GM13976 (cell line): ENCODE results near the gene NDUFV2.
"Not testable (repeated sequence)": the region's sequence is repeated elsewhere in the genome, so short reads cannot be mapped to it uniquely, and the experiment has no call there.

Experiments used
- DNase-seq: peaks from one replicate; pipeline ENCODE4 v3.0.0; 2012; ENCODE audit warnings: low spot score
- in situ Hi-C: fragments of 300-500 bp; cut with MboI; formaldehyde crosslinking; loops from one replicate; pipeline ENCODE4 v1.12.0; 2022; ENCODE audit warnings: low sequenced_read_pairs, mixed read lengths, inconsistent platforms; ENCODE audit not compliant: unreplicated experiment
- TF ChIP-seq, protein P1 (sequence below): IDR thresholded peaks from 2 replicates; pipeline ENCODE4 v1.5.1; 2012; ENCODE audit warnings: borderline replicate concordance, mild to moderate bottlenecking; ENCODE audit not compliant: insufficient read depth; ENCODE audit errors: extremely low read depth, missing control alignments, control extremely low read depth

The NDUFV2 gene

DNA sequence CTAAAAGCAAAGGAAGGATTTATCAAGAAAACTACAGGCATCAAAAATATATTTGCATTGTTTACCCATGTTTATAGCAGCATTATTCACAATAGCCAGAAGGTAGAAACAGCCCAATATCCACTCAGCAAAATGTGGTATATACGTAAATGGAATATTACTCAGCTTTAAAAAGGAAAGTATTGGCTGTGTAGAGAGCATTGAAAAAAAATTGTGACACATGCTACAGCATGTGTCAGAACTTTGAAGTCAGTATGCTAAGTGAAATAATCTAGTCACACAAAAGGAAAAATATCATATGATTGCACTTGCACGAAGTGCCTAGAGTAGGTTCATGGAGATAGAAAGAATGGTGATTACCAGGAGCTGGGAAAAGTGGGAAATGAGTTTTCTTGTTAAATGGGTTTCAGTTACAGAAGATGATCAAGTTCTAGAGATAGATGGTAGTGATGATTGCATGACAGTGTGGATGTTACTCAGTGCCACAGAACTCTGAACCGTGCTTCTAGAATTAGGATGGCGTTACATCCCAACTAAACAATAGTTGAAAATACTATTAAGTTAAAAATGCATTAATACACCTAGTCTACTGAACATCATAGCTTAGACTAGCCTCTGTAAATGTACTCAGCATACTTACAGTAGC is 54.2 kb downstream of the NDUFV2 start:
- no peak for DNase-seq
- in situ Hi-C loops, result no loop called here
- TF ChIP-seq, protein P1, sequence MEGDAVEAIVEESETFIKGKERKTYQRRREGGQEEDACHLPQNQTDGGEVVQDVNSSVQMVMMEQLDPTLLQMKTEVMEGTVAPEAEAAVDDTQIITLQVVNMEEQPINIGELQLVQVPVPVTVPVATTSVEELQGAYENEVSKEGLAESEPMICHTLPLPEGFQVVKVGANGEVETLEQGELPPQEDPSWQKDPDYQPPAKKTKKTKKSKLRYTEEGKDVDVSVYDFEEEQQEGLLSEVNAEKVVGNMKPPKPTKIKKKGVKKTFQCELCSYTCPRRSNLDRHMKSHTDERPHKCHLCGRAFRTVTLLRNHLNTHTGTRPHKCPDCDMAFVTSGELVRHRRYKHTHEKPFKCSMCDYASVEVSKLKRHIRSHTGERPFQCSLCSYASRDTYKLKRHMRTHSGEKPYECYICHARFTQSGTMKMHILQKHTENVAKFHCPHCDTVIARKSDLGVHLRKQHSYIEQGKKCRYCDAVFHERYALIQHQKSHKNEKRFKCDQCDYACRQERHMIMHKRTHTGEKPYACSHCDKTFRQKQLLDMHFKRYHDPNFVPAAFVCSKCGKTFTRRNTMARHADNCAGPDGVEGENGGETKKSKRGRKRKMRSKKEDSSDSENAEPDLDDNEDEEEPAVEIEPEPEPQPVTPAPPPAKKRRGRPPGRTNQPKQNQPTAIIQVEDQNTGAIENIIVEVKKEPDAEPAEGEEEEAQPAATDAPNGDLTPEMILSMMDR, result no peak

DNA sequence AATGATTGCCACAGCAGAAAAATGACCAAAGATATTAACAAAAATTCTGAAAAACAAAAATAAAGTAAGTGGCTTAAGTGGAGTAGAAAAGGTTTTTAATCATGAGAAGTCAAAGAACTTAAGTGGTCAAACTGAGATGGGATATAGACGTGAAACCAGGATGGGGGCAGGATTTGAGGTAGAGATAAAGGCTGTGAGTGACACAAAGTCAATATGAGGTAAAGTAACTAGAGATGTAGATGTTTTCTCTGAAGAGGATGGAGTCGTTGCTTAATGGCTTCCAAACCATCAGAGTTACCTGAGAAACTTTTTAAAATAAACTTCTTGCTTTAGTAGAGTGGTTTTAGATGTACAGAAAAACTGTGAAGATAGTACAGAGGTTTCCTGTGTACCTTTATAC is 55.3 kb downstream of the NDUFV2 start:
- no peak for DNase-seq
- in situ Hi-C loops, result no loop called here
- TF ChIP-seq, protein P1, result no peak

DNA sequence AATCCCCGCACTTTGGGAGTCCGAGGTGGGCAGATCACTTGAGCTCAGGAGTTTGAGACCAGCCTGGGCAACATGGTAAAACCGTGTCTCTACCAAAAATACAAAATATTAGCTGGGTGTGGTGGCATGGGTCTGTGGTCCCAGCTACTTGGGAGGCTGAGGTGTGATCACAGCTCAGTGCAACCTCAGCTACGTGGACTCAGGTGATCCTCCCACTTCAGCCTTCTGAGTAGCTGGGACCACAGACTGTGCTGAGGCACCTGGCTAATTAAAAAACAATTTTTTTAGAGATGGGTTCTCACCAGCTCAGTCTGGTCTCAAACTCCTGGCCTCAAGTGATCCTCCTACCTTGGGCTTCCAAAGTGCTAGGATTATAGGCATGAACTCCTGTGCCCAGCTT is 57.5 kb downstream of the NDUFV2 start:
- DNase-seq, result no peak
- in situ Hi-C loops, result no loop called here
- TF ChIP-seq, protein P1, result no peak

DNA sequence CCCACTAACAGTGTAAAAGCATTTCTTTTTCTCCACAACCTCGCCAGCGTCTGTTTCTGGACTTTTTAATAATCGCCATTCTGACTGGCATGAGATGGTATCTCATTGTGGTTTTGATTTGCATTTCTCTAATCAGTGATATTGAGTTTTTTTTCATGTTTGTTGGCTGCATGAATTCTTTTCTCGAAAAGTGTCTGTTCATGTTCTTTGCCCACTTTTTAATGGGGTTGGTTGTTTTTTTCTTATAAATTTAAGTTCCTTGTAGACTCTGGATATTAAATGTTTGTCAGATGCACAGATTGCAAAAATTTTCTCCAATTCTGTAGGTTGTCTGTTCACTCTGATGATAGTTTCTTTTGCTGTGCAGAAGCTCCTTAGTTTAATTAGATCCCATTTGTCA is 60.2 kb downstream of the NDUFV2 start:
- DNase-seq, in situ Hi-C loops: not testable (repeated sequence)

DNA sequence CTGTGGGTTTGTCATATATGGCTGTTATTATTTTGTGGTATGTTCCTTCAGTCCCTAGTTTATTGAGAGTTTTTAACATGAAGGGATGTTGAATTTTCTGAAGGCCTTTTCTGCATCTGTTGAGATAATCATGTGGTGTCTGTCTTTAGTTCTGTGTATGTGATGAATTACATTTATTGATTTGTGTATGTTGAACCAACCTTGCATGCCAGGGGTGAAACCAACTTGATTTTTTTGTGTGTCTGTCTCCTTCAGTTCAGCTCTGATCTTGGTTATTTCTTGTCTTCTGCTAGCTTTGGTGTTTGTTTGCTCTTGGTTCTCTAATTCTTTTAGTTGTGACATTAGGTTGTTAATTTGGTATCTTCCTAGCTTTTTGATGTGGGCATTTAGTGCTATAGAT is 61.6 kb downstream of the NDUFV2 start:
- in situ Hi-C loops, DNase-seq: not testable (repeated sequence)

DNA sequence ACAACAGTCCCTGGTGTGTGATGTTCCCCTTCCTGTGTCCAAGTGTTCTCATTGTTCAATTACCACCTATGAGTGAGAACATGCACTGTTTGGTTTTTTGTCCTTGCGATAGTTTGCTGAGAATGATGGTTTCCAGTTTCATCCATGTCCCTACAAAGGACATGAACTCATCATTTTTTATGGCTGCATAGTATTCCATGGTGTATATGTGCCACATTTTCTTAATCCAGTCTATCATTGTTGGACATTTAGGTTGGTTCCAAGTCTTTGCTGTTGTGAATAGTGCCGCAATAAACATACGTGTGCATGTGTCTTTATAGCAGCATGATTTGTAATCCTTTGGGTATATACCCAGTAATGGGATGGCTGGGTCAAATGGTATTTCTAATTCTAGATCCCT is 63.4 kb downstream of the NDUFV2 start:
- in situ Hi-C loops, DNase-seq: not testable (repeated sequence)

DNA sequence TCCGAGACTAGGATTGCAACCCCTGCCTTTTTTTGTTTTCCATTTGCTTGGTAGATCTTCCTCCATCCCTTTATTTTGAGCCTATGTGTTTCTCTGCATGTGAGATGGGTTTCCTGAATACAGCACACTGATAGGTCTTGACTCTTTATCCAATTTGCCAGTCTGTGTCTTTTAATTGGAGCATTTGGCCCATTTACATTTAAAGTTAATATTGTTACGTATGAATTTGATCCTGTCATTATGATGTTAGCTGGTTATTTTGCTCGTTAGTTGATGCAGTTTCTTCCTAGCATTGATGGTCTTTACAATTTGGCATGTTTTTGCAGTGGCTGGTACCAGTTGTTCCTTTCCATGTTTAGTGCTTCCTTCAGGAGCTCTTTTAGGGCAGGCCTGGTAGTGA is 67.0 kb downstream of the NDUFV2 start:
- DNase-seq, in situ Hi-C loops: not testable (repeated sequence)

DNA sequence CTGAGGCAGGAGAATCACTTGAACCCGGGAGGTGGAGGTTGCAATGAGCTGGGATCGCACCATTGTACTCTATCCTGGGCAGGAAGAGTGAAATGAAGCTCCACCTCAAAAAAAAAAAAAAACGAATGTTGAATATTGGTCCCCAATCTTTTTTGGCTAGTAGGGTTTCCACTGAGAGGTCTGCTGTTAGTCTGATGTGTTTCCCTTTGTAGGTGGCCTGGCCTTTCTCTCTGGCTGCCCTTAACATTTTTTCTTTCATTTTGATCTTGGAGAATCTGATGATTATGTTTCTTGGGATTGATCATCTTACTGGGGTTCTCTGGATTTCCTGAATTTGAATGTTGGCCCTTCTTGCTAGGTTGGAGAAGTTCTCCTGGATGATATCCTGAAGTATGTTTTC is 69.4 kb downstream of the NDUFV2 start:
- in situ Hi-C loops, DNase-seq: not testable (repeated sequence)

DNA sequence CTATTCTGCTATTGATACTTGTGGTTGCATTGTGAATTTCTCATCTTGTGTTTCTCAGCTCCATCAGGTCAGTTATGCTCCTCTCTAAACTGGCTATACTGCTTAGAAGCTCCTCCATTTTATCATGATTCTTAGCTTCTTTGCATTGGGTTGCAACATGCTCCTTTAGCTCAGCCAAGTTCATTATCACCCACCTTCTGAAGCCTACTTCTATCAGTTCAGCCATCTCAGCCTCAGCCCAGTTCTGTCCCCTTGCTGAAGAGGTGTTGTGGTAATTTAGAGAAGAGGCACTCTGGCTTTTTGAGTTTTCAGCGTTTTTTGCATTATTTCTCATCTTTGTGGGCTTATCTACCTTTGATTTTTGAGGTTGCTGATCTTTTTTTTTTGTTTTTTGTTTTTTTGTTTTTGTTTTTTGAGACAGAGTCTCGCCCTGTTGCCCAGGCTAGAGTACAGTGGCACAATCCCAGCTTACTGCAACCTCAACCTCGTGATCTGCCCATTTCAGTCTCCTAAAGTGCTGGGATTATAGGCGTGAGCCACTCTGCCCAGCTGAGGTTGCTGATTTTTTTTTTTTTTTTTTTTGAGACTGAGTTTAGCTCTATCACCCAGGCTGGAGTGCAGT is 70.1 kb downstream of the NDUFV2 start:
- in situ Hi-C loops, result no loop called here
- TF ChIP-seq, protein P1, result no peak
- DNase-seq, result no peak
